Measurements from ENCODE around the gene CNOT8.
"Not testable (repeated sequence)": the region's sequence is repeated elsewhere in the genome, so short reads cannot be mapped to it uniquely, and the experiment has no call there.

Gene CNOT8

GRCh38 chr5:154823605-154824004 is 34.8 kb upstream of the CNOT8 start:
- H2AFZ ChIP-seq (ENCODE audit: low read depth, low read length) = no peak overlapping the region
- no peaks in the 10 kb centered on the region for H3K27me3 ChIP-seq (ENCODE audit: insufficient read depth, low read length)
- no peaks in the 10 kb centered on the region for H3K9me3 ChIP-seq (ENCODE audit: low read length)
- no peak overlapping the region for H3K4me3 ChIP-seq (ENCODE audit: low read length)
- H3K4me1 ChIP-seq (ENCODE audit: insufficient read depth, low read length) = no peaks in the 10 kb centered on the region
- peaks cover 27% of the 10 kb centered on the region for H3K36me3 ChIP-seq (ENCODE audit: insufficient read depth, low read length)

DNA sequence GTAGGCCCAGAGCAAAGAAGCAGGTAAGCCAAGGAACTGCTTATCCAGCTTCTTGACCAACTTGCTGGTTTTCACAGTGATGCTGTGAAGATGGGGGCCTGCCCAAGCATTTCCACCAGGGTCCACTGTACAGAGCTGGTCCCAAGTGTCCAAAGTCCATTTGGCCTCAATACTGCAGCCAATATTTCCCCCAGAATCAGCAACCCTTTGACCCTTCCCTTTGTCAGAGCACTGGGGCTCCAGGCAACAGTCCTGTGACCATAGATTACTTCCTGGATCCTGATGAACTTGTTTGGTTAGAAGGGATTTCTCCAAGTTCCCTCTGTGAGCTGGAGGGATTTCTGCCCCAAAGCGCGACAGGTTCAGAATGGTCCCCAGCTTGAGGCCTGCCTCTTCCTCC is 34.4 kb upstream of the CNOT8 start:
- H3K9me3 ChIP-seq (ENCODE audit: low read length) = no peaks in the 10 kb centered on the region
- peaks cover 25% of the 10 kb centered on the region for H3K36me3 ChIP-seq (ENCODE audit: insufficient read depth, low read length)
- no peaks in the 10 kb centered on the region for H3K4me1 ChIP-seq (ENCODE audit: insufficient read depth, low read length)
- H3K4me3 ChIP-seq (ENCODE audit: low read length) = no peak overlapping the region
- no peak overlapping the region for H2AFZ ChIP-seq (ENCODE audit: low read depth, low read length)
- H3K27me3 ChIP-seq (ENCODE audit: insufficient read depth, low read length) = no peaks in the 10 kb centered on the region

DNA sequence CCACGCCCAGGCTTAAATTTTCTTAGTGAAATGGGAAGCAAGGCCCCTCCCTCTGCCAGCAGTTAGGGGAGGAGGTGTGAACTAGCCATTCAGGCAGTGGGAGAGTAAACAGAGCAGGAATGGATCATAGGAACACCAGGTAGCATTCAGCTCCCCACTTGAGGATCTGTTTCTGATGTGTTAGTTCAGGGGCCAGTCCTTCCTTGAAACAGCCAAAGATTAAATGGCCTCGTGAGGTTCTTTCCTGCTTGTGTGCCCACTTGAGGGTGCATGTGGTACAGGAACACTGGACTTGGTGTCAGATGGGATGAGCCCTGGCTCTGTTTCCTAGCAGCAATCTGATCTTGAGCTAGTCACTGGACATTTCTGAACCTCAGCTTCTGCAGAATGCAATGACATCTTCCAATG is 29.2 kb upstream of the CNOT8 start:
- Histone ChIP-seq H3K9me3 (ENCODE audit: low read length) (no peaks in the 10 kb centered on the region), H3K27me3 (ENCODE audit: insufficient read depth, low read length) (no peaks in the 10 kb centered on the region), H3K4me3 (ENCODE audit: low read length) (no peak overlapping the region), H3K4me1 (ENCODE audit: insufficient read depth, low read length) (no peaks in the 10 kb centered on the region), H3K36me3 (ENCODE audit: insufficient read depth, low read length) (peaks cover 29% of the 10 kb centered on the region), H2AFZ (ENCODE audit: low read depth, low read length) (no peak overlapping the region)

GRCh38 chr5:154829589-154830218 is 28.7 kb upstream of the CNOT8 start:
- H3K4me1 ChIP-seq (ENCODE audit: insufficient read depth, low read length) = no peaks in the 10 kb centered on the region
- H2AFZ ChIP-seq (ENCODE audit: low read depth, low read length) = no peak overlapping the region
- H3K9me3 ChIP-seq (ENCODE audit: low read length) = no peaks in the 10 kb centered on the region
- H3K4me3 ChIP-seq (ENCODE audit: low read length) = no peak overlapping the region
- H3K36me3 ChIP-seq (ENCODE audit: insufficient read depth, low read length) = peaks cover 28% of the 10 kb centered on the region
- no peaks in the 10 kb centered on the region for H3K27me3 ChIP-seq (ENCODE audit: insufficient read depth, low read length)

DNA sequence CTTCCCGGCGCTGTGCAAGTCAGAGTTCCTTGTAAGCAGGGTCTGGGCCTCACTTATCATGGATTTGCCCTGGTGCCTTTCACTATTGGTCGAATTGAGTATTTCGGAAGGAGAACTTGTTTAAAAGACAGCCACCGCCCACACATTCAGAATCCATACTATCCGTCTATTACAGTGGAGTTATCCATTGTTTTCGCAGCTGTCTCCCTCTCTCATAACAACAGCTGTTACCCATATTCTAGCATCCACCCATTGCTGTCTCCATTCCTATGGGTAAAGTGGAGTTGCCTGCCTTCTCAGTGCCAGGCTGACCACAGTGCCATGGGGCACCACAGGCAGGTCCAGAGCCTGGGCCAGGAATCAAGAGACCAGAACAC is 28.2 kb upstream of the CNOT8 start:
- H2AFZ ChIP-seq (ENCODE audit: low read depth, low read length) = no peak overlapping the region
- no peaks in the 10 kb centered on the region for H3K9me3 ChIP-seq (ENCODE audit: low read length)
- no peaks in the 10 kb centered on the region for H3K4me1 ChIP-seq (ENCODE audit: insufficient read depth, low read length)
- H3K36me3 ChIP-seq (ENCODE audit: insufficient read depth, low read length) = peaks cover 28% of the 10 kb centered on the region
- H3K4me3 ChIP-seq (ENCODE audit: low read length) = no peak overlapping the region
- H3K27me3 ChIP-seq (ENCODE audit: insufficient read depth, low read length) = no peaks in the 10 kb centered on the region

DNA sequence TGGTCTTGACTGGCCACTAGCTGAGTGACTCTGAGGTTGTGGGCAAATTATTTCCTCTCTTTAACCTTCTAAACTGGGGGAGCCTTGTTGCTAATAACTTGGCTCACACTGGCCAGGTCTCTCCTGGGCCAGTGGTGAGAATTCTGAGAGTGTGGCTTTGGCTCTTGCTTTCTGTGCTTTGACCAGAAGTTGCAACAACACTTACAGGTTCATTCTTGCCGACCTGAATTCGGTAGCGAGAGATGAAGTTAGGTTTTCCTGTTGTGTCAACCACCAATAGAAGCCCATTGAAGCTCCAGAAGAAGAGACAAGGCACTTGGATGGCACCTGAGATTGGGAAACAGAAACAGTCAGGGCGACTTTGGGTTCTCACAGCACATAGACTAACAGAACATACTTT is 27.8 kb upstream of the CNOT8 start:
- H3K27me3 ChIP-seq (ENCODE audit: insufficient read depth, low read length) = no peaks in the 10 kb centered on the region
- H3K4me3 ChIP-seq (ENCODE audit: low read length) = no peak overlapping the region
- H2AFZ ChIP-seq (ENCODE audit: low read depth, low read length) = no peak overlapping the region
- no peaks in the 10 kb centered on the region for H3K4me1 ChIP-seq (ENCODE audit: insufficient read depth, low read length)
- H3K9me3 ChIP-seq (ENCODE audit: low read length) = no peaks in the 10 kb centered on the region
- H3K36me3 ChIP-seq (ENCODE audit: insufficient read depth, low read length) = peaks cover 28% of the 10 kb centered on the region

DNA sequence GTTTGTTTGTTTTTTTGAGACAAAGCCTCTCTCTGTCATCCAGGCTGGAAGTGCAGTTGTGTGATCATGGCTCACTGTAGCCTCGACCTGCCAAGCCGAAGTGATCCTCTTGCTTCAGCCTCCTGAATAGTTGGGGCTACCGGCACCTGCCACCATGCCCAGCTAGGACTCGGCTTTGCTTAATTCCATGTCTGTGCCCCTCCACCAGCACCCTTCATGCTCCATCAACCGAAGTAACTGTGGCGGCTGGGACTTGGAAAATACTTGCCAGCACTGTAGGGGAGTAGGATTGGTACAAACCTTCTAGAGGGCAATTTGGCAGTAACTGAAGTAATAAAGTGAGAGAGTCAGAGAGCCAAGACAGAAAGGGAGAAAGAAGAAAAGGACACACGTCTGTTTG is 27.0 kb upstream of the CNOT8 start:
- Histone ChIP-seq H3K9me3 (ENCODE audit: low read length) (no peaks in the 10 kb centered on the region), H3K4me3 (ENCODE audit: low read length) (no peak overlapping the region), H2AFZ (ENCODE audit: low read depth, low read length) (no peak overlapping the region), H3K4me1 (ENCODE audit: insufficient read depth, low read length) (no peaks in the 10 kb centered on the region), H3K36me3 (ENCODE audit: insufficient read depth, low read length) (peaks cover 28% of the 10 kb centered on the region), H3K27me3 (ENCODE audit: insufficient read depth, low read length) (no peaks in the 10 kb centered on the region)

- not testable (repeated sequence) for H3K9me3 ChIP-seq (ENCODE audit: low read length); H2AFZ ChIP-seq (ENCODE audit: low read depth, low read length); H3K27me3 ChIP-seq (ENCODE audit: insufficient read depth, low read length); H3K4me1 ChIP-seq (ENCODE audit: insufficient read depth, low read length); H3K4me3 ChIP-seq (ENCODE audit: low read length)
- H3K36me3 ChIP-seq (ENCODE audit: insufficient read depth, low read length) = peaks cover 24% of the 10 kb centered on the region
Measured at GRCh38 chr5:154832804-154833203, 25.6 kb upstream of the CNOT8 start.

DNA sequence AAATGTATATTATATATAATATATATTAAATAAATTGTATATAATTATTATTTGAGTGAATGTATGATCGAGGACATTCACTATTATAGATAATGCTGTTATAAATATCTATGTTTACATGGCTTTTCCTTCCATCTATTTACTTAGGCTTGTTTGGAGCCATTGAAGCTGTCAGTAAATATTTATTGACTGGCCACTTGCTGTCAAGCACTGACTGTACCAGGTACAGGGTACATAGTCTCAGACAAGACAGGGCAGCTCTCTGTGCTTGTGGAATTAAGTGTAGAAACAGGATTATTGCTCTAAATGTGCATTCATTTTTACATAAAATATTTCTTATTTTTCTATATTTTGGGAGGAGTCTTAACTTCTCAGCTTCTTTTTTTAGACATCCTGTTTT is 24.4 kb upstream of the CNOT8 start:
- no peak overlapping the region for H2AFZ ChIP-seq (ENCODE audit: low read depth, low read length)
- no peak overlapping the region for H3K4me3 ChIP-seq (ENCODE audit: low read length)
- H3K4me1 ChIP-seq (ENCODE audit: insufficient read depth, low read length) = no peaks in the 10 kb centered on the region

DNA sequence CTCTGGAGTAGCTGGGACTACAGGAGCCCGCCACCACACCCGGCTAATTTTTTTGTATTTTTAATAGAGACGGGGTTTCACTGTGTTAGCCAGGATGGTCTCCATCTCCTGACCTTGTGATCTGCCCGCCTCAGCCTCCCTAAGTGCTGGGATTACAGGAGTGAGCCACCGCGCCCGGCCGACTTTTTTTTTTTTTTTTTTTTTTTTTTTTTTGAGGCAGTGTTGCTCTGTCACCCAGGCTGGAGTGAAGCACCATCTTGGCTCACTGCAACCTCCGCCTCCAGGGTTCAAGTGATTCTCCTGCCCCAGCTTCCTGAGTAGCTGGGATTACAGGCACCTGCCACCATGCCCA is 22.8 kb upstream of the CNOT8 start:
- not testable (repeated sequence) for H3K4me1 ChIP-seq (ENCODE audit: insufficient read depth, low read length); H3K9me3 ChIP-seq (ENCODE audit: low read length); H3K27me3 ChIP-seq (ENCODE audit: insufficient read depth, low read length); H2AFZ ChIP-seq (ENCODE audit: low read depth, low read length); H3K36me3 ChIP-seq (ENCODE audit: insufficient read depth, low read length); H3K4me3 ChIP-seq (ENCODE audit: low read length)

More for the DNA sequence above, 24.4 kb upstream of the CNOT8 start:
- no peaks in the 10 kb centered on the region for H3K27me3 ChIP-seq (ENCODE audit: insufficient read depth, low read length)
- peaks cover 20% of the 10 kb centered on the region for H3K36me3 ChIP-seq (ENCODE audit: insufficient read depth, low read length)
- H3K9me3 ChIP-seq (ENCODE audit: low read length) = no peaks in the 10 kb centered on the region

GRCh38 chr5:154836225-154836624 is 22.2 kb upstream of the CNOT8 start:
- no peak overlapping the region for H2AFZ ChIP-seq (ENCODE audit: low read depth, low read length)
- no peaks in the 10 kb centered on the region for H3K27me3 ChIP-seq (ENCODE audit: insufficient read depth, low read length)
- no peaks in the 10 kb centered on the region for H3K9me3 ChIP-seq (ENCODE audit: low read length)
- H3K4me3 ChIP-seq (ENCODE audit: low read length) = no peak overlapping the region
- peaks cover 3% of the 10 kb centered on the region for H3K36me3 ChIP-seq (ENCODE audit: insufficient read depth, low read length)
- H3K4me1 ChIP-seq (ENCODE audit: insufficient read depth, low read length) = no peaks in the 10 kb centered on the region

GRCh38 chr5:154837009-154837901 is 21.2 kb upstream of the CNOT8 start:
- Histone ChIP-seq H3K4me1 (ENCODE audit: insufficient read depth, low read length) (no peaks in the 10 kb centered on the region), H3K4me3 (ENCODE audit: low read length) (no peak overlapping the region), H2AFZ (ENCODE audit: low read depth, low read length) (no peak overlapping the region), H3K27me3 (ENCODE audit: insufficient read depth, low read length) (no peaks in the 10 kb centered on the region), H3K36me3 (ENCODE audit: insufficient read depth, low read length) (no peaks in the 10 kb centered on the region), H3K9me3 (ENCODE audit: low read length) (no peaks in the 10 kb centered on the region)

- H3K4me3 ChIP-seq (ENCODE audit: low read length) = no peak overlapping the region
- no peaks in the 10 kb centered on the region for H3K4me1 ChIP-seq (ENCODE audit: insufficient read depth, low read length)
- H3K27me3 ChIP-seq (ENCODE audit: insufficient read depth, low read length) = no peaks in the 10 kb centered on the region
- no peaks in the 10 kb centered on the region for H3K36me3 ChIP-seq (ENCODE audit: insufficient read depth, low read length)
- H3K9me3 ChIP-seq (ENCODE audit: low read length) = no peaks in the 10 kb centered on the region
- H2AFZ ChIP-seq (ENCODE audit: low read depth, low read length) = no peak overlapping the region
Measured at GRCh38 chr5:154840435-154841272, 17.8 kb upstream of the CNOT8 start.
